Neural progenitor cell (in vitro differentiated cells): ENCODE measurements around the gene SSTR5. TPM values are rescaled to one million over a fixed set of nuclear protein-coding genes. Genes with fewer than 3 reads are reported as not detected.

Source experiments
- DNase-seq: peaks from one replicate; pipeline ENCODE4 v3.0.0-alpha.2; 2016; ENCODE audit warnings: low spot score
- H2AFZ ChIP-seq: fragments of 200-600 bp; sonication (generic); replicated peaks from 2 replicates; pipeline ENCODE4 v1.6.1; 2016; ENCODE audit warnings: antibody characterized with exemption
- H3F3A ChIP-seq: fragments of 200-600 bp; sonication (generic); 2 replicates; pipeline ENCODE4 v1.6.1; 2016; ENCODE audit warnings: antibody characterized with exemption, low read depth
- H3K27ac ChIP-seq: fragments of 200-600 bp; sonication (generic); 2 replicates; pipeline ENCODE4 v1.5.1; 2016; ENCODE audit warnings: mild to moderate bottlenecking
- H3K27me3 ChIP-seq: fragments of 200-600 bp; sonication (generic); 2 replicates; pipeline ENCODE4 v1.6.1; 2016; ENCODE audit warnings: mild to moderate bottlenecking, moderate library complexity
- H3K36me3 ChIP-seq: fragments of 200-600 bp; sonication (generic); 2 replicates; pipeline ENCODE4 v1.5.1; 2016
- H3K4me1 ChIP-seq: fragments of 200-600 bp; sonication (generic); 2 replicates; pipeline ENCODE4 v1.6.1; 2016; ENCODE audit warnings: mixed run types
- H3K4me2 ChIP-seq: fragments of 200-600 bp; sonication (generic); 2 replicates; pipeline ENCODE4 v1.6.1; 2016
- H3K4me3 ChIP-seq: fragments of 200-600 bp; sonication (generic); 2 replicates; pipeline ENCODE4 v1.5.1; 2016
- H3K79me2 ChIP-seq: fragments of 200-600 bp; sonication (generic); 2 replicates; pipeline ENCODE4 v1.6.1; 2016; ENCODE audit warnings: low read depth
- H3K9ac ChIP-seq: fragments of 200-600 bp; sonication (generic); 2 replicates; pipeline ENCODE4 v1.6.1; 2016
- H3K9me3 ChIP-seq: fragments of 200-600 bp; sonication (generic); 2 replicates; pipeline ENCODE4 v1.5.1; 2016; ENCODE audit warnings: low read depth
- H4K20me1 ChIP-seq: fragments of 200-600 bp; sonication (generic); 2 replicates; pipeline ENCODE4 v1.6.1; 2016; ENCODE audit warnings: low read depth
- H3K27ac Mint-ChIP-seq: 3 replicates; pipeline ENCODE4 v1.8.0; 2021; ENCODE audit warnings: mixed read lengths
- H3K27me3 Mint-ChIP-seq: 2 replicates; pipeline ENCODE4 v1.8.0; 2022; ENCODE audit warnings: low read depth, mild to moderate bottlenecking, inconsistent platforms, moderate library complexity, mixed read lengths; ENCODE audit not compliant: insufficient read depth
- H3K36me3 Mint-ChIP-seq: 3 replicates; pipeline ENCODE4 v1.8.0; 2021; ENCODE audit warnings: mixed read lengths
- H3K4me1 Mint-ChIP-seq: 3 replicates; pipeline ENCODE4 v1.8.0; 2021; ENCODE audit warnings: mixed read lengths
- H3K4me3 Mint-ChIP-seq: 3 replicates; pipeline ENCODE4 v1.8.0; 2021; ENCODE audit warnings: mild to moderate bottlenecking, moderate library complexity, mixed read lengths
- H3K9me3 Mint-ChIP-seq: 3 replicates; pipeline ENCODE4 v1.8.0; 2020; ENCODE audit warnings: mixed read lengths
- EZH2 ChIP-seq: fragments of 200-600 bp; sonication (generic); IDR thresholded peaks from 2 replicates; pipeline ENCODE4 v1.6.1; 2017; ENCODE audit warnings: antibody characterized with exemption, mild to moderate bottlenecking, moderate library complexity
- EZH2phosphoT487 ChIP-seq: fragments of 200-600 bp; sonication (generic); IDR thresholded peaks from 2 replicates; pipeline ENCODE4 v1.6.1; 2017; ENCODE audit warnings: antibody characterized with exemption
- total RNA-seq: library from RNA; depleted of rRNA; stranded (reverse); fragments of >200 nt; gene quantifications from 2 replicates; pipeline ENCODE4 v1.2.3, GENCODE V29; 2015; ENCODE audit warnings: low replicate concordance
- TF ChIP-seq, protein P1 (sequence below): fragments of 200-600 bp; sonication (generic); IDR thresholded peaks from 2 replicates; pipeline ENCODE4 v1.5.1; 2017; ENCODE audit warnings: antibody characterized with exemption, mild to moderate bottlenecking

The SSTR5 gene
- total RNA-seq, 1 donor from 2014 or later: not detected

DNA sequence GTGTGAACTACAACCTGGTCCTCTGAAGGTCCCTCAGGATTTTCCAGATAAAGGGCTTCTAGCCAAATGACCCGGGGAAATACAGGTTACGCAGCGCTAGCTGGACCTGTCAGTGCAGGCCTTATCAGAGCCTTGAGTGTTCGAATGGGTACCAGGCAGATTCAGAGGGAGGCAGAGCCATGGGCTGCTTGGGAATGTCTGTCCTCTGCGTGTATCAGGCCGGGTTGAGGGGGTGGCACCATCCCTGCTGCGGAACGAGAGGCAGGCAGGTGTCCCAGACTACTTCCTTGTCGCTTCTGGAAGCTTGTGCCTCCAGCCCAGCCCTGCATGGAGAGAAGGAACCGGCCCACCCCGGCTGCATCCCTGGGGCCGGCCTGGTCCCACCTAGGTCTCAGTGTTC lies 33.6 kb upstream of the SSTR5 start:
- no peak overlapping the region for H3K4me2 ChIP-seq
- no peak overlapping the region for H3K9ac ChIP-seq

DNA sequence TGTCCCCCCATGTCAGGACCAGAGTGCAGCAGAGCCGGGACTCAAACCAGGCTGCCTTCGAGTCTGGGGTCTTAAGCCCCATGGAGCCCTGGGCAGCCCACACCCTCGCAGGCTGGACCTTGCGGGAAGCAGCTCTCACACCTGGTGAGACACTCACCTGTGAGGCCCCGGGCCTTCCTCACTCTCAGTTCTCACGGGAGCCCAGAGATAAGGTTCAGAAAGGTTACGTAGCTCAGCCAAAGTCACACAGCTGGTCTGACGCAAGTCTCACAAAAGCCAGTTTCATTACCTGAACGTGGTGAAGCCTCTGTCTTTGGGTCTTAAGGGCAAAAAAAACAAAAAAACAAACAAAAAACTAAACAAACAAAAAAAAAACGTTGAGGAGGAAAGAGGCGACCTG lies 32.8 kb upstream of the SSTR5 start:
- peaks cover 9% of the 10 kb centered on the region for H3K27me3 Mint-ChIP-seq
- peaks cover 9% of the 10 kb centered on the region for H3K4me1 ChIP-seq
- no peak overlapping the region for H3K4me2 ChIP-seq
- H2AFZ ChIP-seq: no peak overlapping the region
- H3K36me3 ChIP-seq: no peaks in the 10 kb centered on the region
- no peaks in the 10 kb centered on the region for H3K27me3 ChIP-seq
- H3K4me1 Mint-ChIP-seq: peaks cover 9% of the 10 kb centered on the region
- H3K9me3 ChIP-seq: no peaks in the 10 kb centered on the region
- H3K9me3 Mint-ChIP-seq: peaks cover 13% of the 10 kb centered on the region
- no peak overlapping the region for H3K4me3 ChIP-seq
- TF ChIP-seq, protein P1, sequence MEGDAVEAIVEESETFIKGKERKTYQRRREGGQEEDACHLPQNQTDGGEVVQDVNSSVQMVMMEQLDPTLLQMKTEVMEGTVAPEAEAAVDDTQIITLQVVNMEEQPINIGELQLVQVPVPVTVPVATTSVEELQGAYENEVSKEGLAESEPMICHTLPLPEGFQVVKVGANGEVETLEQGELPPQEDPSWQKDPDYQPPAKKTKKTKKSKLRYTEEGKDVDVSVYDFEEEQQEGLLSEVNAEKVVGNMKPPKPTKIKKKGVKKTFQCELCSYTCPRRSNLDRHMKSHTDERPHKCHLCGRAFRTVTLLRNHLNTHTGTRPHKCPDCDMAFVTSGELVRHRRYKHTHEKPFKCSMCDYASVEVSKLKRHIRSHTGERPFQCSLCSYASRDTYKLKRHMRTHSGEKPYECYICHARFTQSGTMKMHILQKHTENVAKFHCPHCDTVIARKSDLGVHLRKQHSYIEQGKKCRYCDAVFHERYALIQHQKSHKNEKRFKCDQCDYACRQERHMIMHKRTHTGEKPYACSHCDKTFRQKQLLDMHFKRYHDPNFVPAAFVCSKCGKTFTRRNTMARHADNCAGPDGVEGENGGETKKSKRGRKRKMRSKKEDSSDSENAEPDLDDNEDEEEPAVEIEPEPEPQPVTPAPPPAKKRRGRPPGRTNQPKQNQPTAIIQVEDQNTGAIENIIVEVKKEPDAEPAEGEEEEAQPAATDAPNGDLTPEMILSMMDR: no peak
- TF ChIP-seq EZH2phosphoT487: no peak
- TF ChIP-seq EZH2: no peak
- H4K20me1 ChIP-seq: no peaks in the 10 kb centered on the region
- no peak overlapping the region for H3K9ac ChIP-seq
- no peak overlapping the region for H3K27ac ChIP-seq
- H3K27ac Mint-ChIP-seq: no peak overlapping the region
- no peaks in the 10 kb centered on the region for H3F3A ChIP-seq
- no peak for DNase-seq
- H3K79me2 ChIP-seq: no peaks in the 10 kb centered on the region
- no peaks in the 10 kb centered on the region for H3K36me3 Mint-ChIP-seq
- H3K4me3 Mint-ChIP-seq: no peak overlapping the region

More for the DNA sequence above, 33.6 kb upstream of the SSTR5 start:
- H3K4me1 Mint-ChIP-seq: peaks cover 9% of the 10 kb centered on the region
- Histone ChIP-seq H3K27me3 (no peaks in the 10 kb centered on the region), H3F3A (no peaks in the 10 kb centered on the region), H3K36me3 (no peaks in the 10 kb centered on the region), H3K79me2 (no peaks in the 10 kb centered on the region), H3K4me3 (no peak overlapping the region), H3K9me3 (no peaks in the 10 kb centered on the region), H3K27ac (no peak overlapping the region), H3K4me1 (peaks cover 9% of the 10 kb centered on the region), H2AFZ (no peak overlapping the region), H4K20me1 (no peaks in the 10 kb centered on the region)
- TF ChIP-seq, protein P1: no peak
- no peak for TF ChIP-seq EZH2
- TF ChIP-seq EZH2phosphoT487: no peak
- H3K27me3 Mint-ChIP-seq: peaks cover 9% of the 10 kb centered on the region
- peaks cover 13% of the 10 kb centered on the region for H3K9me3 Mint-ChIP-seq
- no peak overlapping the region for H3K27ac Mint-ChIP-seq
- DNase-seq: no peak
- H3K4me3 Mint-ChIP-seq: no peak overlapping the region
- no peaks in the 10 kb centered on the region for H3K36me3 Mint-ChIP-seq

DNA sequence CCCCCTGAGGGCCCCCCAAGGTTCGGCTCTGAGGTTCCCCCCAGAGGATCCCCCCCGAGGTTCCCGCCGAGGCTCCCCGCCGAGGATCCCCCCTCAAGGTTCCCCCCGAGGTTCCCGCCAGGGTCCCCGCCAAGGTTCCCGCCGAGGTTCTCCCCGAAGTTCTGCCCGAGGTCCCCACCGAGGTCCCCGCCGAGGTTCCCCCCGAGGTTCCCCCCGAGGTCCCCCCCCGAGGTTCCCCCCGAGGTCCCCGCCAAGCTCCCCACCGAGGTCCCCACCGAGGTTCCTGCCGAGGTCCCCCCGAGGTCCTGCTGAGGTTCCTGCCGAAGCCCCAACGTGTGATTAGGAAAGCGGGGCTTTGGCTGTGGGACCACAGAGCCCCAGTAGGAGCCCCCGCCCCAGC lies 32.2 kb upstream of the SSTR5 start:
- no peak overlapping the region for H3K27ac ChIP-seq
- no peaks in the 10 kb centered on the region for H3F3A ChIP-seq
- H3K27me3 ChIP-seq: no peaks in the 10 kb centered on the region
- H3K36me3 ChIP-seq: no peaks in the 10 kb centered on the region
- Mint-ChIP-seq H3K27me3 (peaks cover 7% of the 10 kb centered on the region), H3K27ac (no peak overlapping the region), H3K4me1 (peaks cover 9% of the 10 kb centered on the region), H3K4me3 (no peak overlapping the region), H3K36me3 (no peaks in the 10 kb centered on the region), H3K9me3 (peaks cover 11% of the 10 kb centered on the region)
- no peak overlapping the region for H3K9ac ChIP-seq
- TF ChIP-seq EZH2phosphoT487 (no peak), EZH2 (no peak)
- TF ChIP-seq, protein P1: no peak
- no peaks in the 10 kb centered on the region for H3K9me3 ChIP-seq
- H3K4me1 ChIP-seq: peaks cover 9% of the 10 kb centered on the region
- no peak overlapping the region for H3K4me3 ChIP-seq
- H2AFZ ChIP-seq: no peak overlapping the region
- DNase-seq: no peak
- no peak overlapping the region for H3K4me2 ChIP-seq
- no peaks in the 10 kb centered on the region for H3K79me2 ChIP-seq
- H4K20me1 ChIP-seq: no peaks in the 10 kb centered on the region
